Neural crest cell (in vitro differentiated cells): Measurements from ENCODE around the gene PTEN. TPM values are rescaled to one million over a fixed set of nuclear protein-coding genes. Genes with fewer than 3 reads are reported as not detected.

Experiments
- DNase-seq: peaks from one replicate; pipeline ENCODE4 v3.0.0; 2021; ENCODE audit warnings: low read depth, mixed read lengths, low spot score
- H3K27ac Mint-ChIP-seq: one replicate; pipeline ENCODE4 v1.8.0; 2021; ENCODE audit warnings: mild to moderate bottlenecking, mixed read lengths; ENCODE audit not compliant: unreplicated experiment
- H3K27me3 Mint-ChIP-seq: 2 replicates; pipeline ENCODE4 v1.8.0; 2021; ENCODE audit warnings: low read depth, mild to moderate bottlenecking, mixed read lengths
- H3K36me3 Mint-ChIP-seq: 2 replicates; pipeline ENCODE4 v1.8.0; 2021; ENCODE audit warnings: low read depth, mild to moderate bottlenecking, mixed read lengths
- H3K4me1 Mint-ChIP-seq: 2 replicates; pipeline ENCODE4 v1.8.0; 2021; ENCODE audit warnings: mixed read lengths
- H3K4me3 Mint-ChIP-seq: one replicate; pipeline ENCODE4 v1.8.0; 2021; ENCODE audit warnings: mild to moderate bottlenecking, mixed read lengths
- H3K9me3 Mint-ChIP-seq: 2 replicates; pipeline ENCODE4 v1.8.0; 2021; ENCODE audit warnings: mixed read lengths
- total RNA-seq: library from RNA; stranded (reverse); gene quantifications from 2 replicates; pipeline ENCODE4 v1.2.1, GENCODE V29; 2021
- TF ChIP-seq, protein P1 (sequence below): fragments of 200-600 bp; sonication (generic); conservative IDR thresholded peaks from 2 replicates; pipeline ENCODE4 v1.5.0; 2021; ENCODE audit warnings: antibody characterized with exemption, mild to moderate bottlenecking

PTEN gene
- total RNA-seq, 1 donor from 2014 or later: 52.5 TPM

DNA sequence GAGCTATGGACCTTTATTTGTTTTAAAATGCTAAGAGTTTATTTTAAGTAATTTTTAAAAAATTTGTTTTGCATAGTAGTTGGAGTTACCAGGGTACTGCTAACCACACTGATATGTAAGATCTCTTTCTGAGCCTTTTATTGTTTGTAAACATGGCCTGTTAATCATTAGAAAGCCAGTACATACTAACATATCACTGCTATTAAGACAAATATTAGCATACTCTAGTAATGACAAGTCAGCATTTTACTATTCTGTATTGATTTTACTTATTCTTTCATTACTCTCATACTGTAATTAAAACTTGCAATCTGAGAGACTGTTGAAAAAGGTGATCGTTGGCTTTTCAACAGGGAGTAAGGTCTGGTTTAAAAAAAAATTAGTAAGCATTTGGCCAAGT, 66.7 kb downstream of the PTEN start:
- no peak overlapping the region for H3K4me3 Mint-ChIP-seq
- TF ChIP-seq, protein P1, sequence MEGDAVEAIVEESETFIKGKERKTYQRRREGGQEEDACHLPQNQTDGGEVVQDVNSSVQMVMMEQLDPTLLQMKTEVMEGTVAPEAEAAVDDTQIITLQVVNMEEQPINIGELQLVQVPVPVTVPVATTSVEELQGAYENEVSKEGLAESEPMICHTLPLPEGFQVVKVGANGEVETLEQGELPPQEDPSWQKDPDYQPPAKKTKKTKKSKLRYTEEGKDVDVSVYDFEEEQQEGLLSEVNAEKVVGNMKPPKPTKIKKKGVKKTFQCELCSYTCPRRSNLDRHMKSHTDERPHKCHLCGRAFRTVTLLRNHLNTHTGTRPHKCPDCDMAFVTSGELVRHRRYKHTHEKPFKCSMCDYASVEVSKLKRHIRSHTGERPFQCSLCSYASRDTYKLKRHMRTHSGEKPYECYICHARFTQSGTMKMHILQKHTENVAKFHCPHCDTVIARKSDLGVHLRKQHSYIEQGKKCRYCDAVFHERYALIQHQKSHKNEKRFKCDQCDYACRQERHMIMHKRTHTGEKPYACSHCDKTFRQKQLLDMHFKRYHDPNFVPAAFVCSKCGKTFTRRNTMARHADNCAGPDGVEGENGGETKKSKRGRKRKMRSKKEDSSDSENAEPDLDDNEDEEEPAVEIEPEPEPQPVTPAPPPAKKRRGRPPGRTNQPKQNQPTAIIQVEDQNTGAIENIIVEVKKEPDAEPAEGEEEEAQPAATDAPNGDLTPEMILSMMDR: no peak
- DNase-seq: no peak
- no peaks in the 10 kb centered on the region for H3K9me3 Mint-ChIP-seq
- no peak overlapping the region for H3K27ac Mint-ChIP-seq
- H3K4me1 Mint-ChIP-seq: peaks cover 14% of the 10 kb centered on the region
- no peaks in the 10 kb centered on the region for H3K27me3 Mint-ChIP-seq
- H3K36me3 Mint-ChIP-seq: peaks cover 8% of the 10 kb centered on the region

DNA sequence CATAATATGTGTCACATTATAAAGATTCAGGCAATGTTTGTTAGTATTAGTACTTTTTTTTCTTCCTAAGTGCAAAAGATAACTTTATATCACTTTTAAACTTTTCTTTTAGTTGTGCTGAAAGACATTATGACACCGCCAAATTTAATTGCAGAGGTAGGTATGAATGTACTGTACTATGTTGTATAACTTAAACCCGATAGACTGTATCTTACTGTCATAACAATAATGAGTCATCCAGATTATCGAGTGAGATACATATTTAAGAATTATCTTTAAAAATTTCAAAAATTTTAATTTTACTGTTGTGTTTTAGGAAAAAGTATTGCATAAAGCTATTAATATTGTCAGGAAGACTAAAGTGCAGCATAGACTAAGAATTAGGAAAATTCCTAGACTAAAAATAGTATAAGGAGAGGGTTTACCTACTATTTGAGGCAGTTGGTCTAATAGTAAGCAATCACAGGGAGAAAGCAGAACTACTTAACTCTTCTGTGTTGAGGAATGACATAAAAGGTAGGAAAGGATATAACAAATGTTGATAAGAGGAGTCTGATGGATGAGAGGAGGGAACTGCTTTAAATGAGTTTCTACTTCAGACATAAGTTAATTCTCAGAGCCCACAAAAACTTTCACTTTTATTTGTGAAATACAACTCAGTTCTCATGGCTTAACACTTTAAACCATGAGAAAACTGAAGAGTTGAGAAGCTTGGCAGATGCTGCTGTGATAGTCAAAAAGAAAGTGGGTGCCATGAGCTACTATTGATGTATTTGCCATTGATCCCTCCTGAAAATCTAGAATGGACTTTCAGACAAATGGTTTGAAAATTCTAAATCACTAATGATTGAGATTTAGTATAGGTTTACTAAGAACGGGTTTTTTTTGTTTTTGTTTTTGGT, 67.8 kb downstream of the PTEN start:
- Mint-ChIP-seq H3K27ac (no peak overlapping the region), H3K36me3 (peaks cover 15% of the 10 kb centered on the region), H3K4me3 (no peak overlapping the region), H3K27me3 (no peaks in the 10 kb centered on the region), H3K9me3 (no peaks in the 10 kb centered on the region), H3K4me1 (peaks cover 14% of the 10 kb centered on the region)
- TF ChIP-seq, protein P1: no peak
- no peak for DNase-seq

GRCh38 chr10:87931836-87932230, 68.4 kb downstream of the PTEN start:
- TF ChIP-seq, protein P1: no peak
- DNase-seq: no peak
- H3K4me3 Mint-ChIP-seq: no peak overlapping the region
- H3K36me3 Mint-ChIP-seq: peaks cover 17% of the 10 kb centered on the region
- H3K27me3 Mint-ChIP-seq: no peaks in the 10 kb centered on the region
- H3K27ac Mint-ChIP-seq: no peak overlapping the region
- H3K9me3 Mint-ChIP-seq: no peaks in the 10 kb centered on the region
- H3K4me1 Mint-ChIP-seq: peaks cover 7% of the 10 kb centered on the region

GRCh38 chr10:87935290-87936141, 72.1 kb downstream of the PTEN start:
- Mint-ChIP-seq H3K9me3 (no peaks in the 10 kb centered on the region), H3K36me3 (peaks cover 22% of the 10 kb centered on the region), H3K4me1 (peaks cover 7% of the 10 kb centered on the region), H3K27ac (no peak overlapping the region), H3K27me3 (no peaks in the 10 kb centered on the region), H3K4me3 (no peak overlapping the region)
- DNase-seq: no peak
- TF ChIP-seq, protein P1: no peak

DNA sequence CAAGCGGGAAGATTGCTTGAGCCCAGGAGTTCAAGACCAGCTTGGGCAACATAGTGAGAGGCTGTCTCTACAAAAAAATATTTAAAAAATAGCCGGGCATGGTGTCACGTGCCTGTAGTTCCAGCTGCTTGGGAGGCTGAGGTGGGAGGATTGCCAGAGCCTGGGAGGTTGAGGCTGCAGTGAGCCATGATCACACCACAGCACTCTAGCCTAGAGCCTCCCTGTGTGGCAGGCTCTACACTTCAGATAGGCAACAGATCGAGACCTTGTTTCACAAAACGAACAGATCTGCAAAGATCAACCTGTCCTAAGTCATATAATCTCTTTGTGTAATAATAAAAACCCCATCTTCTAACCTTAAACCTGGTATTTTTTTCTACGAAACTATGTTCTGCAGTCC, 76.8 kb downstream of the PTEN start:
- H3K27me3 Mint-ChIP-seq: no peaks in the 10 kb centered on the region
- no peak overlapping the region for H3K27ac Mint-ChIP-seq
- TF ChIP-seq, protein P1: no peak
- no peak for DNase-seq
- H3K9me3 Mint-ChIP-seq: no peaks in the 10 kb centered on the region
- peaks cover 26% of the 10 kb centered on the region for H3K36me3 Mint-ChIP-seq
- no peak overlapping the region for H3K4me3 Mint-ChIP-seq
- H3K4me1 Mint-ChIP-seq: no peaks in the 10 kb centered on the region
